Measurements from ENCODE around the gene MX1.

The MX1 gene

GRCh38 chr21:41396558-41397075 is 29.4 kb upstream of the MX1 start:
- H3K4me3 ChIP-seq (ENCODE audit: extremely low read depth, insufficient read depth, low read length, poor library complexity, severe bottlenecking), result no peak overlapping the region
- H3K27ac ChIP-seq (ENCODE audit: low read depth, low read length, severe bottlenecking), result no peak overlapping the region
- no peaks in the 10 kb centered on the region for H3K9me3 ChIP-seq (ENCODE audit: control insufficient read depth, low read length)
- 58 to 69% methylated on average over 4 to 5 of the region's 7 CpGs for WGBS, 2 experiments (ENCODE audit: insufficient coverage in 2 of 2)
- no peaks in the 10 kb centered on the region for H3K4me1 ChIP-seq (ENCODE audit: control insufficient read depth, insufficient read depth, low read length, poor library complexity, severe bottlenecking)
- no peaks in the 10 kb centered on the region for H3K36me3 ChIP-seq (ENCODE audit: control insufficient read depth, insufficient read depth, low read length)

GRCh38 chr21:41397471-41397891 is 28.6 kb upstream of the MX1 start:
- 88 to 89% methylated on average over 7 of the region's 7 CpGs for WGBS, 2 experiments (ENCODE audit: insufficient coverage in 2 of 2)
- no peaks in the 10 kb centered on the region for H3K4me1 ChIP-seq (ENCODE audit: control insufficient read depth, insufficient read depth, low read length, poor library complexity, severe bottlenecking)
- no peaks in the 10 kb centered on the region for H3K36me3 ChIP-seq (ENCODE audit: control insufficient read depth, insufficient read depth, low read length)
- no peaks in the 10 kb centered on the region for H3K9me3 ChIP-seq (ENCODE audit: control insufficient read depth, low read length)
- H3K27ac ChIP-seq (ENCODE audit: low read depth, low read length, severe bottlenecking), result no peak overlapping the region
- no peak overlapping the region for H3K4me3 ChIP-seq (ENCODE audit: extremely low read depth, insufficient read depth, low read length, poor library complexity, severe bottlenecking)

DNA sequence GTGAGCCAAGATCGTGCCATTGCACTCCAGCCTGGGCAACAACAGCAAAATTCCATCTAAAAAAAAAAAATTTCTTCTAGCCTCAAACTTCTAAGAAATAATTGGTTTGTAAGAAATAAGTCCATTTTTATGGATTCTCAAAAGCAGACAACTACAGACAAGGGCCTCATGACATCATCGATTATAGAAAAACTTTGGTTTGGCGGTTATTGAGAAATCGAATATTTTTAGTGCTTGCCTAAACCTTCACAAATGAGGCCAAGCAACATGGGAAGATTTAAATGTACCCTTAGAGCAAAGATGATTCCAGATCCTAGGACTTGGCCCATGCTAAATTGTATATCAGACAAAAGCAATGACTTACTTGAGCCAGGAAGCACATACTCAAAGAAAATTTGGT is 27.8 kb upstream of the MX1 start:
- no peaks in the 10 kb centered on the region for H3K36me3 ChIP-seq (ENCODE audit: control insufficient read depth, insufficient read depth, low read length)
- H3K4me3 ChIP-seq (ENCODE audit: extremely low read depth, insufficient read depth, low read length, poor library complexity, severe bottlenecking), result no peak overlapping the region
- H3K4me1 ChIP-seq (ENCODE audit: control insufficient read depth, insufficient read depth, low read length, poor library complexity, severe bottlenecking), result no peaks in the 10 kb centered on the region
- H3K27ac ChIP-seq (ENCODE audit: low read depth, low read length, severe bottlenecking), result no peak overlapping the region
- H3K9me3 ChIP-seq (ENCODE audit: control insufficient read depth, low read length), result no peaks in the 10 kb centered on the region
- 95 to 100% methylated on average over 1 to 2 of the region's 4 CpGs for WGBS, 2 experiments (ENCODE audit: insufficient coverage in 2 of 2)

DNA sequence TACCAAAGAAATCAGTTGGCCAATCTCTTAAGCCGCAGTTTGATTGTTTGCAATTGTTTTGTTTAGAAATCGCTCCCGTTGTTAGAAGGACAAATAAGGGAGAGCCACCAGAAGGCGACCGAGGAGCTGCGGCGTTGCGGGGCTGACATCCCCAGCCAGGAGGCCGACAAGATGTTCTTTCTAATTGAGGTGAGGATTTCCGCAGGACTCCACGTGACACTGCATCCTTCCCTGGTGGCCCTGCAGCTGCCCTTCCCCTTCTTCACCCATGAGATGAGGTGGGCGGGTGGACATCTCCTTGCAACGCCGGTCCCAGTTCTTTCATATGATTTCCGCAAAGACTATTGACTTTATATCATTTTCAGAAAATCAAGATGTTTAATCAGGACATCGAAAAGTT is 27.2 kb upstream of the MX1 start:
- H3K9me3 ChIP-seq (ENCODE audit: control insufficient read depth, low read length), result no peaks in the 10 kb centered on the region
- no peaks in the 10 kb centered on the region for H3K36me3 ChIP-seq (ENCODE audit: control insufficient read depth, insufficient read depth, low read length)
- no peak overlapping the region for H3K4me3 ChIP-seq (ENCODE audit: extremely low read depth, insufficient read depth, low read length, poor library complexity, severe bottlenecking)
- H3K27ac ChIP-seq (ENCODE audit: low read depth, low read length, severe bottlenecking), result no peak overlapping the region
- H3K4me1 ChIP-seq (ENCODE audit: control insufficient read depth, insufficient read depth, low read length, poor library complexity, severe bottlenecking), result no peaks in the 10 kb centered on the region
- WGBS, 2 experiments (ENCODE audit: insufficient coverage in 2 of 2), result 90 to 96% methylated on average over 8 to 11 of the region's 16 CpGs

GRCh38 chr21:41399246-41399800 is 26.7 kb upstream of the MX1 start:
- Histone ChIP-seq H3K4me1 (ENCODE audit: control insufficient read depth, insufficient read depth, low read length, poor library complexity, severe bottlenecking) (no peaks in the 10 kb centered on the region), H3K36me3 (ENCODE audit: control insufficient read depth, insufficient read depth, low read length) (no peaks in the 10 kb centered on the region), H3K27ac (ENCODE audit: low read depth, low read length, severe bottlenecking) (no peak overlapping the region), H3K9me3 (ENCODE audit: control insufficient read depth, low read length) (no peaks in the 10 kb centered on the region), H3K4me3 (ENCODE audit: extremely low read depth, insufficient read depth, low read length, poor library complexity, severe bottlenecking) (no peak overlapping the region)
- WGBS, 2 experiments (ENCODE audit: insufficient coverage in 2 of 2), result 82 to 93% methylated on average over 5 of the region's 7 CpGs

DNA sequence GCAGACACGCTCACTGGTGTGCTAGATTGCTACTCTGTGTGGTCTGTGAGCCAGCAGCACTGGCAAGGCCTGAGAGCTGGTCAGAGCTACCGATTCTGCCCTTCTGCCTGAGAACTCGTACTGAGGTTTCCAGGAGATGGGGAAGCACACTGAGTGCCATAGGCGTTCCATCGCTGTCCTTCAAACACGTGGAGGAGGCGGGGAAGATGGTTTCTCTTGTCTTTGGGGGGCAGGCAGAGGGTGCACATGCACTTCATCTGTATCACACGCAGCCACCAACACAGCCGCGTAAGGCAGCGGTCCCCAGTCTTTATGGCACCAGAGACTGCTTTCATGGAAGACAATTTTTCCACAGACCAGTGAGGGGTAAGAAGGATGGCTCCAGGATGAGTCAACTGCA is 23.8 kb upstream of the MX1 start:
- no peak overlapping the region for H3K4me3 ChIP-seq (ENCODE audit: extremely low read depth, insufficient read depth, low read length, poor library complexity, severe bottlenecking)
- no peak overlapping the region for H3K27ac ChIP-seq (ENCODE audit: low read depth, low read length, severe bottlenecking)
- 87 to 95% methylated on average over 7 to 10 of the region's 11 CpGs for WGBS, 2 experiments (ENCODE audit: insufficient coverage in 2 of 2)
- H3K4me1 ChIP-seq (ENCODE audit: control insufficient read depth, insufficient read depth, low read length, poor library complexity, severe bottlenecking), result no peaks in the 10 kb centered on the region
- no peaks in the 10 kb centered on the region for H3K9me3 ChIP-seq (ENCODE audit: control insufficient read depth, low read length)
- H3K36me3 ChIP-seq (ENCODE audit: control insufficient read depth, insufficient read depth, low read length), result no peaks in the 10 kb centered on the region

DNA sequence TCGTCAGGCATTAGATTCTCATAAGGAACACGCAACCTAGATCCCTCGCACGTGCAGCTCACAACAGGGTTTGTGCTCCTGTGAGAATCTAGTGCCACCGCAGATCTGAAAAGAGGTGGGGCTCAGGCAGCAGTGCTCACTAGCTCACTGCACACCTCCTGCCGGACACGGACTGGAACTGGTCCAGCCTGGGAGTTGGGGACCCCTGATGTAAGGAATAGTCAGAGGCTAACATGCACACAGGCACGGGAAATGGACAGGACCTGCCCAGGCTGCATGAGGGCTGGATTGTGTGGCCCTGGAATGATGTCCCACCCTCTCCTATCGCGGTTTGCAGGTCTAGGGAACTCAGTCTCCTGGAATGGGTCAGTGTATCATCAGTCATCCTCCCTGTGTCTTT is 23.2 kb upstream of the MX1 start:
- H3K27ac ChIP-seq (ENCODE audit: low read depth, low read length, severe bottlenecking), result no peak overlapping the region
- H3K4me3 ChIP-seq (ENCODE audit: extremely low read depth, insufficient read depth, low read length, poor library complexity, severe bottlenecking), result no peak overlapping the region
- no peaks in the 10 kb centered on the region for H3K4me1 ChIP-seq (ENCODE audit: control insufficient read depth, insufficient read depth, low read length, poor library complexity, severe bottlenecking)
- H3K9me3 ChIP-seq (ENCODE audit: control insufficient read depth, low read length), result no peaks in the 10 kb centered on the region
- H3K36me3 ChIP-seq (ENCODE audit: control insufficient read depth, insufficient read depth, low read length), result no peaks in the 10 kb centered on the region
- 92 to 93% methylated on average over 9 to 10 of the region's 10 CpGs for WGBS, 2 experiments (ENCODE audit: insufficient coverage in 2 of 2)

DNA sequence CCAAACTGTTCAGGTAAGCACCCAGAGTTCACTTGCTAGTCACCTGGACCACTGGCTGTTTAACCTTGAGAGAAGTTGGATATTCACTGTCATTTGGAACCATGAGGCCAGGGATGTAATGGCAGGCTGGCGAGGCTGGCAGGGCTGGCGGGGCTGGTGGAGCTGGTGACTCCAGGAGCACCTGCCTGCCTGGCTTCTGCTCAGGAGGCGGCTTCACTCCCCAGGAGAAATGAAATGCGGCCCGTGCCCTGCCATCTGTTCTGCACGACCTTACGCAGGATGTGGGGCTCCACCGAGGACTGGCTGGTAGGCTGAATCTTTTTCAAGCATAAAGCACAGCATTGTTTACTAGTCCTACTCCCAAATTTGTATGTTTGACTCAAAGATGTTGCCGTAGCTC is 22.7 kb upstream of the MX1 start:
- Histone ChIP-seq H3K27ac (ENCODE audit: low read depth, low read length, severe bottlenecking) (no peak overlapping the region), H3K4me3 (ENCODE audit: extremely low read depth, insufficient read depth, low read length, poor library complexity, severe bottlenecking) (no peak overlapping the region), H3K36me3 (ENCODE audit: control insufficient read depth, insufficient read depth, low read length) (no peaks in the 10 kb centered on the region), H3K4me1 (ENCODE audit: control insufficient read depth, insufficient read depth, low read length, poor library complexity, severe bottlenecking) (no peaks in the 10 kb centered on the region), H3K9me3 (ENCODE audit: control insufficient read depth, low read length) (no peaks in the 10 kb centered on the region)
- WGBS, 2 experiments (ENCODE audit: insufficient coverage in 2 of 2), result 87 to 94% methylated on average over 7 to 9 of the region's 9 CpGs

GRCh38 chr21:41403966-41404365 is 22.1 kb upstream of the MX1 start:
- no peaks in the 10 kb centered on the region for H3K9me3 ChIP-seq (ENCODE audit: control insufficient read depth, low read length)
- no peak overlapping the region for H3K4me3 ChIP-seq (ENCODE audit: extremely low read depth, insufficient read depth, low read length, poor library complexity, severe bottlenecking)
- H3K4me1 ChIP-seq (ENCODE audit: control insufficient read depth, insufficient read depth, low read length, poor library complexity, severe bottlenecking), result no peaks in the 10 kb centered on the region
- no peaks in the 10 kb centered on the region for H3K36me3 ChIP-seq (ENCODE audit: control insufficient read depth, insufficient read depth, low read length)
- 89 to 95% methylated on average over 10 of the region's 10 CpGs for WGBS, 2 experiments (ENCODE audit: insufficient coverage in 2 of 2)
- H3K27ac ChIP-seq (ENCODE audit: low read depth, low read length, severe bottlenecking), result no peak overlapping the region

GRCh38 chr21:41405321-41405720 is 20.7 kb upstream of the MX1 start:
- H3K4me3 ChIP-seq (ENCODE audit: extremely low read depth, insufficient read depth, low read length, poor library complexity, severe bottlenecking), result no peak overlapping the region
- no peaks in the 10 kb centered on the region for H3K4me1 ChIP-seq (ENCODE audit: control insufficient read depth, insufficient read depth, low read length, poor library complexity, severe bottlenecking)
- H3K36me3 ChIP-seq (ENCODE audit: control insufficient read depth, insufficient read depth, low read length), result no peaks in the 10 kb centered on the region
- H3K9me3 ChIP-seq (ENCODE audit: control insufficient read depth, low read length), result no peaks in the 10 kb centered on the region
- WGBS, 2 experiments (ENCODE audit: insufficient coverage in 2 of 2), result 86 to 97% methylated on average over 4 of the region's 4 CpGs
- H3K27ac ChIP-seq (ENCODE audit: low read depth, low read length, severe bottlenecking), result no peak overlapping the region

DNA sequence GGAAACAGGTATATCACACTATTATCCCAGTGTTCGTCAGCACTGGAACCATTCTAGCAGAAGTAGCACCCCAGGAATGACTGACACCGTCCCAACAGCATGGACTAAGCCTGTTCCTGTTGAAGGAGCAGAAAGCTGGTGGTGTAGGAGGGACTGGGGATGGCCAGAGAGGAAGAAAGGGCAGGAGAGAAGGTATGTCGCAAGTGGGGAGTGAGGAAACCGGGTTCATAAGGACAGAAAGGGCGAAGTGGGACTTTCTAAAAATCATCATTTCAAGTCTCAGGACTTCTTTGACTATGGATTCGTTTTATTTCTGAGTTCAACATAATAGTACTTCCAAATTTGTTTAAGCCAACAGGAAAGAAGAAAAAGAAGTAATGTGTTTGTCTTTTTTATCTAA is 19.7 kb upstream of the MX1 start:
- WGBS, 2 experiments (ENCODE audit: insufficient coverage in 2 of 2), result 69 to 88% methylated on average over 2 to 4 of the region's 6 CpGs

More for the DNA sequence above, 19.7 kb upstream of the MX1 start:
- Histone ChIP-seq H3K36me3 (ENCODE audit: control insufficient read depth, insufficient read depth, low read length) (no peaks in the 10 kb centered on the region), H3K27ac (ENCODE audit: low read depth, low read length, severe bottlenecking) (no peak overlapping the region), H3K9me3 (ENCODE audit: control insufficient read depth, low read length) (no peaks in the 10 kb centered on the region), H3K4me3 (ENCODE audit: extremely low read depth, insufficient read depth, low read length, poor library complexity, severe bottlenecking) (no peak overlapping the region), H3K4me1 (ENCODE audit: control insufficient read depth, insufficient read depth, low read length, poor library complexity, severe bottlenecking) (no peaks in the 10 kb centered on the region)
